GM18520 (cell line): Measurements from ENCODE around the gene SGCB.

Experiments used
- ATAC-seq: cut with Tn5 transposase; IDR thresholded peaks from one replicate; pipeline ENCODE4 v1.9.1; 2021; ENCODE audit not compliant: unreplicated experiment

The SGCB gene

DNA sequence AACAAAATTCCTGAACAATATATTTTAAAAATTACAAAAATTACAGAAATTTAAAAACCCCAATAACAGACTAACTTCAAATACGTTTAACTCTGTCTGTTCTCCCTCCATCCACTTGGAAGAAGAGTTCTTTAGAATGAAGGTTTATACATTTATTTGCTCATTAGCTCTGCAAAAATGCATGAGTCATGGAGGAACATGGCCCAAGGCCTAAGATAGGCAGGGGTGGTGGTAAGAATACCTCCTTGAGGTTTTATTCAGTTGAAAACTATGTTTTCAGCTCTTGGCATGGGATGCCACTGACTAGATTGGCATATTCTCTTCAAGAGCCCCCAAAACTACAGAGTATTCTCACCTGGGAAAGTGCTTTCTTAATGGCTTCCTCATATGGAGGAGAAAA, 9.1 kb downstream of the SGCB start:
- no peak for ATAC-seq

- no peak for ATAC-seq
These were observed 18.0 kb downstream of the SGCB start, which contains the start of gene LRRC66 for GRCh38 chr4:52019936-52020657. Gene LRRC66 (minus strand): TSS chr4:52020363. CDS start chr4:52017613, 2,750 bp downstream.

DNA sequence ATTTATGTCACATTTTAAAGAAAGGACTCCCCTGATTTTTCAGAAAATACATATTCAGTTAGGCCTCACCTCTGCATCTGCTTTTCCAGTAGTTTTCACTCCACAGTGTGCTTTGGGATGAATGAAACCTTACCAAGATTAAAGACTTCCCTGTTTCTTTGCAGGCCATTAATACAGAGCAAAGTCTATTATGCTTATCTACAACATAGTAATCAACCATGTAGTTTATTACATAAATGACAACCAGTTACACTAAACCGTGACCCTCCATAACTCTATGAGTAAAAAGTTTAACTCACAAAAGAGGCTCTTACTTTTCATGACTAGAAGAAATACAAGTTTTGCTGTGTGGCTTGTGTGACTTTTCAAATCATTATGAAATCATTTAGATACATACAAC, 20.3 kb downstream of the SGCB start:
- ATAC-seq = no peak

DNA sequence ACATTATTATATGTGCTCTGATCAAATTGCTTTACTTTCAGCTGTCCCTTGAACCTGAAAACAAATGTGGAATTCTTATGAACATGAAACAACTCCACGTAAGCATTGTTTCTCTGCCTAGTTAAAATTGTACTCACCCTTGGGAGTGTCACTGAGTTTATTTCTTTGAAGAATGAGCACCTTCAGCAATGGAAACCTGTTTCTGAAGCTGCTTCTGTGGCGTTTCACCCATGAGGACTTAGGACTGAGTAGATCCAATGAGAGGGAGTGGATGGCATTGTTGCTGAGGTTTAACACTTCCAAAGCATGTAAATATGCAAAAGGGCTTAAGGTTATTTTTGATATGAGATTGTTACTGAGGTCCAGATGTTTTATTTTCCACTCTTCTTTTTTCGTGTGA, 21.1 kb downstream of the SGCB start:
- no peak for ATAC-seq

DNA sequence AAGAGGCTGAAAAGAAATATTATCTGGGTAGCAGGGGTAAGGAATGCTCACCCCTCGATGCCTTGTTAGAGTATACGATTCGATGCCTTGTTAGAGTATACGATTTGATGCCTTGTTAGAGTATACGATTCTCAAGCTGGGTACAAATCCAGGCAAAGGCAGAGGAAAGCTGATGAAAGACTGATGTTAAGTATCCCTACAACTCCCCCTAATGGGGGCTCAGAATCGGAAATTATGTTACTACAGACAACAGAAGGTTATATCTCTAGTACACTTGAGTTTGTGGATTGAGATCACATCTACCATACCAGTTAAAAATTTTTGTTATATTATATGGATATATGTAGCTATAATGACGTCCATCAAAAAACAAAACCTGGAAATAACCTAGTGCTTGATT, 22.7 kb downstream of the SGCB start:
- no peak for ATAC-seq

GRCh38 chr4:52014903-52015302, 23.2 kb downstream of the SGCB start:
- no peak for ATAC-seq

DNA sequence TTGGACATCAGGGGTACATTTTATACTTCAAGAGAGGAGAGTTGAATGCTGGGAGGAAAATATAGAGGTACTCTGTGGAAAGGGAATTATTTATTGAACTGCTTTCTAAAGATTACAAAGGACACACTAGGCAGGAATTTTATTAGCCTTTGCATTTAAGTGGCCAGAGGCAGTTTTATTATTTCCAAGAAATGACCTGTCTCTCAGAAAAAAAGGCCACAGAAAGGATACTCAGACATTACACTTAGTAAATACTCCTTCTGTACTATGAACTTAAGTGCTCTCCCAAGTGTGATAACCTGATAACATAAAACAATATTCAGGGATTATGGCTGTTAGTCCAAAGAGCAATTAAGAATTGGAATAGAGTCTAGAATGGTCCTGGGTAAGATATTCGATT, 25.4 kb downstream of the SGCB start:
- no peak for ATAC-seq

- ATAC-seq = no peak
These were observed 27.1 kb downstream of the SGCB start for GRCh38 chr4:52010986-52011385.

DNA sequence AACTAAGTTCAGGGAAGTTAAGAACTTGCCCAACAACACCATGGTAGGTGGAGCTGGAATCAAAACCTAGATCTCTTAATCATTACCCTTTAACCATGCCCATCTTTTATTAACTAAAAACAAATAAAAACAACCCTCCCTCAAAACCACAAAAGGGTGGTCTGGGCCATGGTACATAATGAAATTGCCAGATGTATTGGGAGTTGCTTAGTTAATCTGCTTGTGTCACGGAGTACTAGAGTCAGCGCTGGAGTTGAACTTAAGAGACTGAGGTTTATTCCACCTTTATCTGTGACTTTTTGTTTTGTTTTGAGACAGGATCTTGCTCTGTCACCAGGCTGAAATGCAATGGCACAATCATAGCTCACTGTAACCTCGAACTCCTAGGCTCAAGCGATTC, 31.2 kb downstream of the SGCB start:
- no peak for ATAC-seq

GRCh38 chr4:52005604-52006273, 32.4 kb downstream of the SGCB start:
- ATAC-seq = no peak

DNA sequence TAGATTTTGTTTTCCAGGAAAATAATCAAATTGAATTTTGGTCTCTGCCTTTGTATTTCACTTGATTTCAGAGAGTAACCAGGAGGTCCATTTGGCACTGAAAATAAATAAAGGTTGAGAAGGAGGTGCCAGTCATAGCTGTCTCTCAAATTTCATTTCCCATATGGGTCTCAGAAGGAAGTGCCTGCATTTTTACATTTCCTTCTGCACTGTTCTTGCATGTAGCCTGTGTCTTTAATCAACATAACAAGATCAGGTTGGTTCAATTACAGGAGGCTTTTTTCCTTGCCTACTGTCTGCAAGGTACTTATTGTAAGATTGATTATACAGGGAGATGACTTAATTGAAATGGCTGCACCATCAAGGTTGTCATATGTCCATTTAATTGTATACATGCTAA, 33.7 kb downstream of the SGCB start:
- ATAC-seq = no peak

- no peak for ATAC-seq
These were observed 36.5 kb downstream of the SGCB start for GRCh38 chr4:52001616-52002015.

- ATAC-seq = no peak
These were observed 38.8 kb downstream of the SGCB start for GRCh38 chr4:51999250-51999649.

DNA sequence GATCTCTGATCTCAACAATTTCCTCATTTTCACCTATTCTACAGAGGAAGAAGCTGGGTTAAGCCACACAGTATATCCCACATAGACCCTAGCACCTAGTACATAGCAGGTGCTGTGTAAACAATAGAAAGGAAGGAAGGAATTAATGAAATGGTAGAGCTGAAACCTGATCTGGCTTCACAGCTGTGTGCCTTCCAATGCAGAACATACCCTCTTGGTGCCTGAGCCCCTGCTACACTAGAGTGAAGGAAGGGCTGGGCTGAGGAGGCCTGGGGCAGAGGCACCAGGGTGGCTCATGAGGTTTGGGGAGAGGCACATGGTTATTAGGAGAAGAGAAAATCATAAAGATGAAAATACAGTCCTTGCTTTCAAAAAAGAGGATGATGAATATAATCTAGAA, 39.3 kb downstream of the SGCB start:
- no peak for ATAC-seq

DNA sequence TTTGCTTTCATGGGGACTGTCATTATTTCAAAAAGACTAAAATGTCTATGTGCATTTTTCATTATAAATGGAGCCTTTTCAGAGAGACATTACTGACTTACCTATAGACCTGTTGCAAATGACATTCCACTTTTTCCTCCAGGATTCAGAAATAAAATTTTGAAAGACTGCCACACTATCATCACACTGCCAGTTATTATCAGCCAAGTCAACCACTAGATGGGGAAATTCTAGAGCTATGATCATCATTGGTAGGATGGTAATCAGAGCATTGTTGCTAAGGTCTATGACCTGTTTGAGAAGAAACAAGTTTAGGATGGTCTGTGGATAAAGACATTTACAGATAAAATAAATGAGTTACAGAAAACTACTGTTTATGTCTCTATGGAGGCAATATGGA, 40.5 kb downstream of the SGCB start:
- no peak for ATAC-seq

GRCh38 chr4:51995647-51996220, 42.4 kb downstream of the SGCB start:
- no peak for ATAC-seq
